Loucy (cell line): ENCODE results near the gene EIF2D.

Experiments used
- EZH2phosphoT487 ChIP-seq: fragments of 200-600 bp; IDR thresholded peaks from 2 replicates; pipeline ENCODE4 v1.6.1; 2018; ENCODE audit warnings: antibody characterized with exemption, mild to moderate bottlenecking, moderate library complexity, borderline replicate concordance
- TF ChIP-seq, protein P1 (sequence below): fragments of 200-600 bp; sonication (generic); conservative IDR thresholded peaks from 2 replicates; pipeline ENCODE4 v1.5.1; 2014; ENCODE audit warnings: mild to moderate bottlenecking, antibody characterized with exemption, low read length

- TF ChIP-seq, protein P1, sequence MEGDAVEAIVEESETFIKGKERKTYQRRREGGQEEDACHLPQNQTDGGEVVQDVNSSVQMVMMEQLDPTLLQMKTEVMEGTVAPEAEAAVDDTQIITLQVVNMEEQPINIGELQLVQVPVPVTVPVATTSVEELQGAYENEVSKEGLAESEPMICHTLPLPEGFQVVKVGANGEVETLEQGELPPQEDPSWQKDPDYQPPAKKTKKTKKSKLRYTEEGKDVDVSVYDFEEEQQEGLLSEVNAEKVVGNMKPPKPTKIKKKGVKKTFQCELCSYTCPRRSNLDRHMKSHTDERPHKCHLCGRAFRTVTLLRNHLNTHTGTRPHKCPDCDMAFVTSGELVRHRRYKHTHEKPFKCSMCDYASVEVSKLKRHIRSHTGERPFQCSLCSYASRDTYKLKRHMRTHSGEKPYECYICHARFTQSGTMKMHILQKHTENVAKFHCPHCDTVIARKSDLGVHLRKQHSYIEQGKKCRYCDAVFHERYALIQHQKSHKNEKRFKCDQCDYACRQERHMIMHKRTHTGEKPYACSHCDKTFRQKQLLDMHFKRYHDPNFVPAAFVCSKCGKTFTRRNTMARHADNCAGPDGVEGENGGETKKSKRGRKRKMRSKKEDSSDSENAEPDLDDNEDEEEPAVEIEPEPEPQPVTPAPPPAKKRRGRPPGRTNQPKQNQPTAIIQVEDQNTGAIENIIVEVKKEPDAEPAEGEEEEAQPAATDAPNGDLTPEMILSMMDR: no peak
- no peak for TF ChIP-seq EZH2phosphoT487
Observed at GRCh38 chr1:206573319-206573718, 38.9 kb downstream of the EIF2D start.
